SK-N-SH treated with all-trans-retinoic acid at 6 μM for 48 hours (cell line): Measurements from ENCODE around the gene EIF5A.

Source experiments
- BACH2 ChIP-seq: fragments of 250-450 bp; sonication (Bioruptor Pico); IDR thresholded peaks from 2 replicates; pipeline ENCODE4 v1.9.0; 2021; ENCODE audit warnings: mild to moderate bottlenecking, borderline replicate concordance
- CREB5 ChIP-seq: fragments of 250-450 bp; sonication (Bioruptor Pico); IDR thresholded peaks from 2 replicates; pipeline ENCODE4 v1.5.1; 2020; ENCODE audit warnings: low read depth, mild to moderate bottlenecking, moderate library complexity
- ESRRG ChIP-seq: fragments of 250-450 bp; sonication (Bioruptor Pico); IDR thresholded peaks from 2 replicates; pipeline ENCODE4 v1.6.1; 2021; ENCODE audit warnings: mild to moderate bottlenecking
- ISL1 ChIP-seq: fragments of 250-450 bp; sonication (Bioruptor Pico); IDR thresholded peaks from 2 replicates; pipeline ENCODE4 v2.1.2; 2022; ENCODE audit warnings: mild to moderate bottlenecking, moderate library complexity
- POU6F1 ChIP-seq: fragments of 250-450 bp; sonication (Bioruptor Pico); IDR thresholded peaks from 2 replicates; pipeline ENCODE4 v1.8.0; 2021; ENCODE audit warnings: low read depth, mild to moderate bottlenecking, moderate library complexity, borderline replicate concordance
- RARB ChIP-seq: fragments of 250-450 bp; sonication (Bioruptor Pico); IDR thresholded peaks from 2 replicates; pipeline ENCODE4 v1.8.0; 2021; ENCODE audit warnings: mild to moderate bottlenecking, moderate library complexity
- ZFP3 ChIP-seq: fragments of 250-450 bp; sonication (Bioruptor Pico); IDR thresholded peaks from 2 replicates; pipeline ENCODE4 v1.5.0; 2020; ENCODE audit warnings: mild to moderate bottlenecking, moderate library complexity
- ZNF70 ChIP-seq: fragments of 450-650 bp; formaldehyde crosslinking; IDR thresholded peaks from 2 replicates; pipeline ENCODE4 v1.5.0; 2020; ENCODE audit warnings: mild to moderate bottlenecking, moderate library complexity
- TF ChIP-seq, protein P1 (sequence below): fragments of 250-450 bp; sonication (Bioruptor Pico); IDR thresholded peaks from 2 replicates; pipeline ENCODE4 v1.8.0; 2020; ENCODE audit warnings: mild to moderate bottlenecking, moderate library complexity, borderline replicate concordance

DNA sequence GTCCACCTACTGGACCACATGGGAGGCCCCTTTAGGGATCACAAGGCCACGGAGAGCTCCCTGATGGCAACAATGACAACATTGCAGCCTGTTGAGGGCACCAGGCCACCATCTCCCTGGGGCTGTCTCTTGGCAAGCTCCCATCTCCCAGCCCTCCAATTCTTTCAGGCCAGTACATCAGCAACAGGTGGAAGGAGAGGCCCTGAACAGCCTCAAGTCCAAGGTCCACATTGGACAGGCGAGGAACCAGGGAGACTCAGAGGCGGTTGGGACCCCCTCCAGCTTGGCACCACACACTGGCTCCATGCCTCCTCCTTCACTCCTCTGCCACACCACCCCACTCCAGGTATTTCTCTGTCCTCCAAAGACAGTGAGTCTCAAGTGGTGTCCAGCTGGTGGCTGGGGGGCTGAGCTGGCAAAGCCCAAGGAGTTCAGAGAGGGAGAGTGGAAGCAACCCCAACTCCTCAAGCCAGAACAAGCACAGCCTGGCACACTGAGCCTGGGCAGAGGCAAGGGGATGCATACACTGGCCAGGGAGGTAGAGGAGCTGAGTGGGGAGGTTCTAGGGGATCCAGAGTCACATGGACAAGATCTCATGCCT, 27.6 kb downstream of the EIF5A start:
- TF ChIP-seq, protein P1, sequence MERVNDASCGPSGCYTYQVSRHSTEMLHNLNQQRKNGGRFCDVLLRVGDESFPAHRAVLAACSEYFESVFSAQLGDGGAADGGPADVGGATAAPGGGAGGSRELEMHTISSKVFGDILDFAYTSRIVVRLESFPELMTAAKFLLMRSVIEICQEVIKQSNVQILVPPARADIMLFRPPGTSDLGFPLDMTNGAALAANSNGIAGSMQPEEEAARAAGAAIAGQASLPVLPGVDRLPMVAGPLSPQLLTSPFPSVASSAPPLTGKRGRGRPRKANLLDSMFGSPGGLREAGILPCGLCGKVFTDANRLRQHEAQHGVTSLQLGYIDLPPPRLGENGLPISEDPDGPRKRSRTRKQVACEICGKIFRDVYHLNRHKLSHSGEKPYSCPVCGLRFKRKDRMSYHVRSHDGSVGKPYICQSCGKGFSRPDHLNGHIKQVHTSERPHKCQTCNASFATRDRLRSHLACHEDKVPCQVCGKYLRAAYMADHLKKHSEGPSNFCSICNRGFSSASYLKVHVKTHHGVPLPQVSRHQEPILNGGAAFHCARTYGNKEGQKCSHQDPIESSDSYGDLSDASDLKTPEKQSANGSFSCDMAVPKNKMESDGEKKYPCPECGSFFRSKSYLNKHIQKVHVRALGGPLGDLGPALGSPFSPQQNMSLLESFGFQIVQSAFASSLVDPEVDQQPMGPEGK: no peak
- TF ChIP-seq ZFP3 (CRISPR knock-in tag): no peak
- no peak for TF ChIP-seq ISL1 (CRISPR knock-in tag)
- TF ChIP-seq CREB5: no peak
- no peak for TF ChIP-seq POU6F1 (CRISPR knock-in tag)
- TF ChIP-seq RARB (CRISPR knock-in tag): no peak
- TF ChIP-seq ESRRG (CRISPR knock-in tag): no peak
- no peak for TF ChIP-seq BACH2 (CRISPR knock-in tag)
- TF ChIP-seq ZNF70 (CRISPR knock-in tag): no peak
